Iris pigment epithelial cell (primary cell): Measurements from ENCODE around the gene CPE.
A peak's percentile ranks its signal among the peaks of the same experiment; 100 is the strongest.

Source experiments
- DNase-seq: peaks from one replicate; pipeline ENCODE4 v3.0.0-alpha.2; 2011; ENCODE audit warnings: low read depth

The CPE gene

DNA sequence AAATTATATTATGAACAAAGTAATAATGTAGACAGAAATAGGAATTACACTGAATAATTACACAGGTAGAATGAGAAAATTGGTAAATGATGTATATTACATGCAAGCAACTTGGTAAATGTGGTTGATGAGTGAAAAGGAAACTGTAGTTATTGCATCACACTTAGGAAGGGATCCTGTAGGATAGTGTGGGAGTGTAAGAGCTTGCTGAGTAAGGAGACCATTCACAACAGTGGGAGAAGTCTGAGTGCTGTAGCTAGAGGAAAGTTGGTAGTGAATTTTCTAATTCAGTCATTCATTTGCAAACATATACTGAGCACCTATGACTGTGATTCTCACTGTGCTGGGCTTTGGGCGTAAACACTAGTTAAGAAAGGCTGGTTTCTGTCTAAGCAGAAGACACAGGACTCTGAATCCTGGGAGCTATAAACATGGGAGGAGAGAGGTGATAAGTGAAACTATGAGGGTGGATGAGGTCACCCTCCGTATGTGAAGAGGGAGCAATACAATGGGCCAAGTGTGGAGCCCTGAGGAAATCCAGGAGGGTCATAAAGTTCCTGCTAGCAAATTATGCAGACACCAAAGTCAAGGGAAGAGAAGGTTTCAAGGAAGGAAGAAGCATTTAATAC, 14.2 kb upstream of the CPE start:
- DNase-seq: no peak

DNA sequence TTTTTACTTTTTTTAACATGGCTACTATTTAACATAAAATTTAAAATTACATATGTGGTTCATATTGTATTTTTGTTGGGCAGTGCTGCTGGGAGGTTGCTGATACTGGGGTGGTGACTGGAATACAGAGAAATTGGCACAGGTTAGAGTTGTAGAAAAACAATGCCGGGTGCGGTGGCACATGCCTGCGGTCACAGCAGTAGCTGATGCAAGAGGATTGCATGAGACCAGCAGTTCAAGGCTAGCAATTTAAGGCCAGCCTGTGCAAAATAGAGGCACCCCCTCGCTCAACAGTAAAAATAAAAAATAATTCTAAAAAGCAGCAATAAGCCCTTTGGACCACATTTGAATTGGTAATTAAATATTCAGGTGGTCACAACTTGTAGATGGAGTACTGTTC, 11.8 kb upstream of the CPE start:
- DNase-seq: no peak

- no peak for DNase-seq
These were observed 10.7 kb upstream of the CPE start for GRCh38 chr4:165368114-165368513.

GRCh38 chr4:165368567-165368966, 10.2 kb upstream of the CPE start:
- DNase-seq: no peak

DNA sequence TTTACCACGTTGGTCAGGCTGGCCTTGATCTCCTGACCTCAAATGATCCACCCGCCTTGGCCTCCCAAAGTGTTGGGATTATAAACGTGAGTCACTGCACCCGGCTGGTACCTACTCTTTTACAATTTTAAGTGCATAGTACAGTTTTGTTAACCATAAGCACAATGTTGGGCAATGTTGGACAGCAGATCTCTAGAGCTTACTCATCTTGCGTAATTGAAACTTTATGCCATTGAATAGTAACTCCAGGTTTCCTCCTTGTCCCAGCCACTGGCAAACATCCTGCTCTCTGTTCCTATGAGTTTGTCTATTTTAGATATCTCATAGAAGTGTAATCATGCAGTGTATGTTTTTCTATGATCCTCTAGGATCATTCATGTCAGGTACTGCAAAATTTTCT, 9.3 kb upstream of the CPE start:
- DNase-seq: peak; percentile 37

- no peak for DNase-seq
These were observed 8.3 kb upstream of the CPE start for GRCh38 chr4:165370530-165370929.

DNA sequence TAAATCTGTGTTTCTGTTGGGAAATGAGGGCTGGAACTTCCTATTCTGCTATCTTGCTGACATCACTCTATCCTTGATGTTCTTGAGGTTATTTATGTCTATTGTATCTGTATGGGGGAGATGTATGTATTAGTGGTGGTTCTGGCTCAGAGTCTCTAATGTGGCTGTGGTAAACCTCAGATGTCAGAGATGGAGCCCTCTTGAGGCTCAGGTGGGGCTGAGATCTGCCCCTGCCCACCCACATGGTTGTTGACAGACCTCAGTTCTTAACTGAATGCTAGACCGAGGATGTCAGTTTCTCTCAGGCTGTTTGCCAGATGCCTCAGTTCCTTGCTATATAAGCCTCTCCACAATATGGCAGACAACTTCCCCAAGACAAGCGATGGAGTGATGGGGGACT, 3.3 kb upstream of the CPE start:
- no peak for DNase-seq

- DNase-seq: no peak
These were observed 437 bp upstream of the CPE start for GRCh38 chr4:165378398-165378744.

- no peak for DNase-seq
These were observed 863 bp downstream of the CPE start for GRCh38 chr4:165379678-165380064.

GRCh38 chr4:165380805-165381204, 2.0 kb downstream of the CPE start:
- no peak for DNase-seq

- DNase-seq: no peak
These were observed 3.1 kb downstream of the CPE start for GRCh38 chr4:165381821-165382373.

GRCh38 chr4:165382640-165383039, 3.8 kb downstream of the CPE start:
- DNase-seq: no peak

DNA sequence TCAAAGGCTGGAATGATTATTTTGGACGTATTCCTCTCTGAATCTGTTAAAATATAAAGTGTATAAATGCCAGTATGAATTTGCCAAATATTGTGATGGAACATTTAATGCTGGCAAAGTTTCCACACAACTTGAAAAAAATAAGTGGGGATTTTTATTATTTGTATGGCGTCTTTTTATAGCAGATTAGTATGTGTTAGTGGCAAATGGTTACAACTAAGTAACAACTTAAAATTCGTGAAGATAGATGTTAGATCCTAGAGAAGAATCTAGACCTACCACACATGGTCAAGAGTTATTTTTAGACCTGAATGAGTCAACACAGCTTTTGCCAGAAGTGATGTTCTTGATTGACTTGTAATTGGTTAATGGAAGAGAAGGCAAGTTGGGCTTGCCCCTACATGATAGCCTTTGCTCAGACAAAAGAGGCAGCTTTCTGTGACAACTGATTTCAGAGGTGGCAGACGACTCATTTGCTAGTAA, 4.8 kb downstream of the CPE start:
- no peak for DNase-seq

GRCh38 chr4:165384186-165384585, 5.4 kb downstream of the CPE start:
- no peak for DNase-seq

- DNase-seq: no peak
These were observed 5.8 kb downstream of the CPE start for GRCh38 chr4:165384598-165384997.

GRCh38 chr4:165385126-165385525, 6.3 kb downstream of the CPE start:
- no peak for DNase-seq

DNA sequence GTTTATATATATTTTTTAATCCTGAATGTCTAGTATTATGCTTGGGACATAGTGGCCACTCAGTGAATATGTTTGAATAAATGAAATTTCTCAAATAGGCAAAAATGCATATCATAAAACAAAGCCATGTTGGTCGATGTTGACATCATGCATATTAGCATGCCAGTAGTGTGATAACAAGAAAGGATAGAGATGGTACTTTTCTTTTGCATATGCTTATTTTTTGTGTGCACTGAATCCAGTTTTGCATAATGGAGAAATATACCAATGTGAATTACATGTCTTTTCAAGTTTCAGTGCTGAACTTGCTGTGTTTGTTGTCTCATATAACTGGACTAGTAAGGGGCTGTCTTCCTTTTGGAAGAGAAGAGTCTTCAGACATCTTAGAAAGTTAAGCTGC, 7.5 kb downstream of the CPE start:
- no peak for DNase-seq

GRCh38 chr4:165388756-165389155, 9.9 kb downstream of the CPE start:
- no peak for DNase-seq

DNA sequence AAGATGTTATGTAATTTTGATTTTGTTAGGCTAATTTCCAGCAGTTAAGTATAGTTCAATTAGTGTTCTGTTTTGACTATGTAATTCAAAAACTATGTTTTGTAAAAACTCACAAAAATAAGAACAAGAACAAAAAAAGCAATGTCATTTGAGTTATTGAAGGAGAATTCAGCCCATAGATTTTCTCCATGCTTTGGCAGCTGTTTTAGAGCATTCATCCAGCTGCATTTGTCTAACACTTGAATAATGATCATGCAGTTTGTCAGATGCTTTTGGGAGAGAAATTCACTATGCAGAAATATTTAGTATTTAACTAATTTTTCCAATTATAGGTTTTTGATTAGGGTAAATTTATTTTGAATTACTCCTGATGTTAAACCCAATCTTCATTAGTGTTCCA, 14.2 kb downstream of the CPE start:
- no peak for DNase-seq

- no peak for DNase-seq
These were observed 14.9 kb downstream of the CPE start for GRCh38 chr4:165393704-165394103.

- DNase-seq: peak; percentile 62
These were observed 15.5 kb downstream of the CPE start for GRCh38 chr4:165394275-165394674.

- peak; percentile 67 for DNase-seq
These were observed 19.8 kb downstream of the CPE start for GRCh38 chr4:165398570-165398969.

DNA sequence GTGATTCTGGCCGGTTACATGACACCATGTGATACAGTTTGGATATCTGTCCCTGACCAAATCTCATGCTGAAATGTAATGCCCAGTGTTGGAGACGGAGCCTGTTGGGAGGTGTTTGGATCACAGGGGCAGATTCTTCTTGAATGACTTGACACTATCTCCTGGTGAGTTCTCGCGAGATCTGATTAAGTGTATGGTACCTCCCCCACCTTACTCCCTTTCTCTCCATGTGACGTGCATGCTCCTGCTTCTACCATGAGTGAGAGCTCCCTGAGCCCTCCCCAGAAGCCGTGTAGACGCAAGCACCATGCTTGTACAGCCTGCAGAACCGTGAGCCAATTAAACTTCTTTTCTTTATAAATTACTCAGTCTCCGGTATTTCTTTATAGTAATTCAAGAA, 23.6 kb downstream of the CPE start:
- no peak for DNase-seq

- DNase-seq: no peak
These were observed 24.2 kb downstream of the CPE start for GRCh38 chr4:165403048-165403447.
